IMR-90 (cell line): ENCODE data around the gene CKB. TPM values are rescaled to one million over a fixed set of nuclear protein-coding genes. Genes with fewer than 3 reads are reported as not detected.

Experiments
- ATAC-seq: fragments of 200-7000 bp; cut with Tn5 transposase; 2 replicates; pipeline ENCODE4 v1.9.1; 2020; ENCODE audit warnings: low read depth, mild to moderate bottlenecking, moderate library complexity
- BruUV-seq: library from RNA; stranded (reverse); fragments of 400-500 nt; replicated peaks from 2 replicates; lab custom pipeline; 2021; lab: Mats Ljungman, UMichigan
- CTCF ChIA-PET: fragments of 300-600 bp; formaldehyde crosslinking; extraction: SDS; loops from one replicate; lab custom pipeline; 2021; ENCODE audit warnings: antibody characterized with exemption; lab: Yijun Ruan, JAX
- POLR2A ChIA-PET: fragments of 300-600 bp; sonication (Branson Sonifier 250); formaldehyde crosslinking; loops from one replicate; lab custom pipeline; 2022; ENCODE audit warnings: antibody characterized with exemption; ENCODE audit not compliant: unreplicated experiment; lab: Charles Lee
- DNase-seq: peaks from one replicate; pipeline ENCODE4 v3.0.0; 2013
- H2AFZ ChIP-seq: replicated peaks from 2 replicates; pipeline ENCODE3; 2013; ENCODE audit warnings: low read length, mild to moderate bottlenecking; ENCODE audit not compliant: poor library complexity
- H2AK5ac ChIP-seq: 2 replicates; pipeline ENCODE4 v1.6.1; 2013; ENCODE audit warnings: low read depth, low read length, inconsistent platforms
- H2AK9ac ChIP-seq: replicated peaks from 2 replicates; pipeline ENCODE3; 2013; ENCODE audit warnings: mild to moderate bottlenecking, low read depth, low read length, moderate library complexity; ENCODE audit not compliant: poor library complexity
- H2BK120ac ChIP-seq: 2 replicates; pipeline ENCODE4 v1.6.1; 2013; ENCODE audit warnings: low read depth, low read length, inconsistent platforms
- H2BK15ac ChIP-seq: 3 replicates; pipeline ENCODE4 v1.6.1; 2013; ENCODE audit warnings: low read depth, low read length, inconsistent platforms
- H2BK20ac ChIP-seq: 2 replicates; pipeline ENCODE4 v1.6.1; 2013; ENCODE audit warnings: low read depth, mild to moderate bottlenecking, inconsistent platforms, low read length, moderate library complexity
- H2BK5ac ChIP-seq: 2 replicates; pipeline ENCODE4 v1.6.1; 2013; ENCODE audit warnings: mild to moderate bottlenecking, low read depth, low read length, inconsistent platforms; ENCODE audit not compliant: poor library complexity, severe bottlenecking
- H3K14ac ChIP-seq: replicated peaks from 2 replicates; pipeline ENCODE4 v1.6.1; 2013; ENCODE audit warnings: low read depth, low read length, inconsistent platforms
- H3K18ac ChIP-seq: 2 replicates; pipeline ENCODE4 v1.6.1; 2013; ENCODE audit warnings: low read depth, low read length, control low read depth
- H3K23ac ChIP-seq: 2 replicates; pipeline ENCODE4 v1.6.1; 2013; ENCODE audit warnings: low read depth, low read length, inconsistent platforms
- H3K27ac ChIP-seq: 2 replicates; pipeline ENCODE4 v1.5.1; 2013; ENCODE audit warnings: mild to moderate bottlenecking, control low read depth, low read length; ENCODE audit not compliant: insufficient read depth
- H3K27me3 ChIP-seq: 2 replicates; pipeline ENCODE4 v1.6.1; 2013; ENCODE audit warnings: low read length; ENCODE audit not compliant: control insufficient read depth, insufficient read depth
- H3K36me3 ChIP-seq: 2 replicates; pipeline ENCODE4 v1.6.1; 2013; ENCODE audit warnings: low read length, mixed read lengths; ENCODE audit not compliant: control insufficient read depth, insufficient read depth
- H3K4ac ChIP-seq: 2 replicates; pipeline ENCODE4 v1.6.1; 2013; ENCODE audit warnings: low read depth, low read length, inconsistent platforms
- H3K4me1 ChIP-seq: 2 replicates; pipeline ENCODE4 v1.6.1; 2013; ENCODE audit warnings: low read length, mixed read lengths; ENCODE audit not compliant: control insufficient read depth, insufficient read depth
- H3K4me2 ChIP-seq: 2 replicates; pipeline ENCODE4 v1.6.1; 2013; ENCODE audit warnings: low read depth, mild to moderate bottlenecking, control low read depth, low read length, moderate library complexity
- H3K4me3 ChIP-seq: 2 replicates; pipeline ENCODE4 v1.5.1; 2013; ENCODE audit warnings: low read depth, mild to moderate bottlenecking, control low read depth, low read length, moderate library complexity; ENCODE audit not compliant: insufficient read depth
- H3K56ac ChIP-seq: 2 replicates; pipeline ENCODE4 v1.6.1; 2013; ENCODE audit warnings: low read length, inconsistent platforms; ENCODE audit not compliant: insufficient read depth; ENCODE audit errors: extremely low read depth
- H3K79me1 ChIP-seq, 2 experiments: 2 replicates each; pipeline ENCODE4 v1.6.1; 2013; ENCODE audit warnings: low read length in 2 of 2, inconsistent platforms in 1 of 2, low read depth in 1 of 2
- H3K9ac ChIP-seq: 2 replicates; pipeline ENCODE4 v1.6.1; 2013; ENCODE audit warnings: low read depth, low read length, control low read depth
- H3K9me1 ChIP-seq: 2 replicates; pipeline ENCODE4 v1.6.1; 2013; ENCODE audit warnings: low read length, inconsistent platforms; ENCODE audit not compliant: insufficient read depth
- H3K9me3 ChIP-seq: 2 replicates; pipeline ENCODE4 v1.6.1; 2013; ENCODE audit warnings: low read length; ENCODE audit not compliant: control insufficient read depth, insufficient read depth
- H4K20me1 ChIP-seq: 2 replicates; pipeline ENCODE4 v1.6.1; 2013; ENCODE audit warnings: low read length, inconsistent platforms; ENCODE audit not compliant: insufficient read depth
- H4K5ac ChIP-seq: 2 replicates; pipeline ENCODE4 v1.6.1; 2013; ENCODE audit warnings: mild to moderate bottlenecking, low read depth, low read length, control low read depth
- H4K8ac ChIP-seq, 2 experiments: 2 replicates each; pipeline ENCODE4 v1.6.1; 2013; ENCODE audit warnings: low read depth in 2 of 2, low read length in 2 of 2, control low read depth in 1 of 2, inconsistent platforms in 1 of 2
- H4K91ac ChIP-seq: 2 replicates; pipeline ENCODE4 v1.6.1; 2013; ENCODE audit warnings: low read depth, low read length, inconsistent platforms; ENCODE audit not compliant: insufficient read depth
- BHLHE40 ChIP-seq: fragments of 150-350 bp; IDR thresholded peaks from 2 replicates; pipeline ENCODE4 v1.6.1; 2016; ENCODE audit warnings: mild to moderate bottlenecking, low read depth, low read length
- CHD1 ChIP-seq: IDR thresholded peaks from 2 replicates; pipeline ENCODE4 v1.6.1; 2012; ENCODE audit warnings: low read depth, low read length, improper control_type of control experiment
- CTCF ChIP-seq: conservative IDR thresholded peaks from 2 replicates; pipeline ENCODE4 v1.5.1; 2012; ENCODE audit warnings: mild to moderate bottlenecking, low read depth, low read length, improper control_type of control experiment
- FOS ChIP-seq: fragments of 150-350 bp; IDR thresholded peaks from 2 replicates; pipeline ENCODE4 v1.6.1; 2016; ENCODE audit warnings: low read depth, low read length
- MAFK ChIP-seq: IDR thresholded peaks from 2 replicates; pipeline ENCODE4 v1.6.1; 2012; ENCODE audit warnings: low read depth, low read length, improper control_type of control experiment
- MAZ ChIP-seq: IDR thresholded peaks from 2 replicates; pipeline ENCODE4 v1.6.1; 2012; ENCODE audit warnings: low read depth, mild to moderate bottlenecking, low read length, improper control_type of control experiment, moderate library complexity, borderline replicate concordance
- MXI1 ChIP-seq: IDR thresholded peaks from 2 replicates; pipeline ENCODE4 v1.6.1; 2012; ENCODE audit warnings: low read depth, mild to moderate bottlenecking, low read length, moderate library complexity, borderline replicate concordance
- NFE2L2 ChIP-seq: fragments of 150-350 bp; IDR thresholded peaks from 2 replicates; pipeline ENCODE4 v1.6.1; 2016; ENCODE audit warnings: low read depth, mild to moderate bottlenecking, low read length
- POLR2A ChIP-seq: IDR thresholded peaks from 2 replicates; pipeline ENCODE4 v1.6.1; 2012; ENCODE audit warnings: mild to moderate bottlenecking, low read depth, low read length
- RAD21 ChIP-seq: IDR thresholded peaks from 2 replicates; pipeline ENCODE4 v1.6.1; 2012; ENCODE audit warnings: low read length, improper control_type of control experiment
- RCOR1 ChIP-seq: IDR thresholded peaks from 2 replicates; pipeline ENCODE4 v1.6.1; 2012; ENCODE audit warnings: mild to moderate bottlenecking, low read length, improper control_type of control experiment; ENCODE audit not compliant: insufficient replicate concordance
- RFX5 ChIP-seq: IDR thresholded peaks from 2 replicates; pipeline ENCODE4 v1.8.0; 2012; ENCODE audit warnings: low read depth, mild to moderate bottlenecking, low read length, moderate library complexity
- SMC3 ChIP-seq: fragments of 150-350 bp; IDR thresholded peaks from 2 replicates; pipeline ENCODE4 v1.6.1; 2016; ENCODE audit warnings: low read depth, mild to moderate bottlenecking, antibody characterized with exemption, low read length, moderate library complexity
- USF2 ChIP-seq: fragments of 150-350 bp; IDR thresholded peaks from 2 replicates; pipeline ENCODE4 v1.6.1; 2017; ENCODE audit warnings: mild to moderate bottlenecking, antibody characterized with exemption, low read length, low read depth
- WGBS, 2 experiments: methylation state at CpG; one replicate each; pipeline versions ENCODE4 v1.1.5 to v1.1.7; 2013; ENCODE audit warnings: missing lambda C conversion rate in 2 of 2; ENCODE audit not compliant: insufficient read length in 1 of 2; ENCODE audit errors: extremely low coverage in 2 of 2; 5-methylcytosine and 5-hydroxymethylcytosine counted together
- dilution Hi-C: fragments of 300-500 bp; cut with HindIII; formaldehyde crosslinking; loops from one replicate; pipeline ENCODE4 v1.14.3; 2018; ENCODE audit warnings: low sequenced_read_pairs; ENCODE audit not compliant: unreplicated experiment
- in situ Hi-C: fragments of 300-500 bp; cut with MboI; formaldehyde crosslinking; loops from 3 replicates; pipeline ENCODE4 v1.14.3; 2019; ENCODE audit warnings: low sequenced_read_pairs, inconsistent platforms, mixed read lengths
- intact Hi-C: fragments of 100-400 bp; cut with micrococcal nuclease; formaldehyde crosslinking; loops from 2 replicates; pipeline ENCODE4 v1.10.0; 2022
- polyA plus RNA-seq, 3 experiments: library from polyadenylated mRNA; depleted of rRNA; stranded (reverse); fragments of >200 nt; gene quantifications; 2 replicates each; pipeline ENCODE4 v1.2.3, GENCODE V29; 2012; ENCODE audit warnings: low replicate concordance in 1 of 3
- total RNA-seq: library from RNA; depleted of rRNA; stranded (reverse); fragments of >200 nt; gene quantifications from 2 replicates; pipeline ENCODE4 v1.2.3, GENCODE V29; 2012
- TF ChIP-seq, protein P1 (sequence below): fragments of 150-350 bp; IDR thresholded peaks from 2 replicates; pipeline ENCODE4 v1.6.1; 2016; ENCODE audit warnings: low read depth, mild to moderate bottlenecking, low read length, moderate library complexity, borderline replicate concordance

Gene CKB
- total and polyA plus RNA-seq, 2 of the 4 experiments (the other 2 are of a cell fraction): 17.7 to 82.6 TPM

GRCh38 chr14:103533137-103533998, 10.7 kb upstream of the CKB start:
- no peak overlapping the region for H3K4me3 ChIP-seq
- H4K5ac ChIP-seq: no peak overlapping the region
- in situ Hi-C loops (no loop called here), dilution Hi-C loops (no loop called here), intact Hi-C loops (no loop called here)
- H4K8ac ChIP-seq: no peak overlapping the region
- no peak overlapping the region for H2AFZ ChIP-seq
- H2BK5ac ChIP-seq: no peak overlapping the region
- no peak overlapping the region for H2BK20ac ChIP-seq
- H2BK15ac ChIP-seq: no peak overlapping the region
- H3K23ac ChIP-seq: no peak overlapping the region
- ATAC-seq (no peak), DNase-seq (no peak)
- H3K9me1 ChIP-seq: peaks cover 10% of the 10 kb centered on the region
- H3K36me3 ChIP-seq: peaks cover 12% of the 10 kb centered on the region; the same call in 1 of the 2 replicates
- H3K27ac ChIP-seq: no peak overlapping the region
- no peak overlapping the region for H3K9ac ChIP-seq
- ChIA-PET POLR2A (no interaction called here), CTCF (no interaction called here)
- H3K27me3 ChIP-seq: no peaks in the 10 kb centered on the region
- no peak overlapping the region for H3K14ac ChIP-seq
- peaks cover 26% of the 10 kb centered on the region for H4K20me1 ChIP-seq
- no peak overlapping the region for H3K18ac ChIP-seq
- no peaks in the 10 kb centered on the region for H3K9me3 ChIP-seq
- no peak overlapping the region for H2AK5ac ChIP-seq
- H3K4ac ChIP-seq: no peak overlapping the region
- no peak overlapping the region for H2AK9ac ChIP-seq
- H3K79me1 ChIP-seq: peaks cover 0 to 39% of the 10 kb centered on the region in 2 experiments; a peak in 3 of 4 replicates
- H3K4me2 ChIP-seq: no peak overlapping the region
- H4K91ac ChIP-seq: no peak overlapping the region
- no peak overlapping the region for H2BK120ac ChIP-seq
- no peak overlapping the region for H3K56ac ChIP-seq
- no TSS peak for BruUV-seq
- peaks cover 9% of the 10 kb centered on the region for H3K4me1 ChIP-seq
- WGBS, 2 experiments: 100% methylated on average over 1 of the region's 23 CpGs; no CpG with 5 or more reads in 1 of the 2 experiments
- TF ChIP-seq MAZ: no peak
- TF ChIP-seq NFE2L2: no peak
- no peak for TF ChIP-seq MXI1
- no peak for TF ChIP-seq RFX5
- no peak for TF ChIP-seq SMC3
- TF ChIP-seq RAD21: no peak
- TF ChIP-seq CHD1: no peak
- TF ChIP-seq BHLHE40: no peak
- TF ChIP-seq, protein P1, sequence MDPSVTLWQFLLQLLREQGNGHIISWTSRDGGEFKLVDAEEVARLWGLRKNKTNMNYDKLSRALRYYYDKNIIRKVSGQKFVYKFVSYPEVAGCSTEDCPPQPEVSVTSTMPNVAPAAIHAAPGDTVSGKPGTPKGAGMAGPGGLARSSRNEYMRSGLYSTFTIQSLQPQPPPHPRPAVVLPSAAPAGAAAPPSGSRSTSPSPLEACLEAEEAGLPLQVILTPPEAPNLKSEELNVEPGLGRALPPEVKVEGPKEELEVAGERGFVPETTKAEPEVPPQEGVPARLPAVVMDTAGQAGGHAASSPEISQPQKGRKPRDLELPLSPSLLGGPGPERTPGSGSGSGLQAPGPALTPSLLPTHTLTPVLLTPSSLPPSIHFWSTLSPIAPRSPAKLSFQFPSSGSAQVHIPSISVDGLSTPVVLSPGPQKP: no peak
- TF ChIP-seq MAFK: no peak
- TF ChIP-seq POLR2A: no peak
- TF ChIP-seq FOS: no peak
- TF ChIP-seq USF2: no peak
- no peak for TF ChIP-seq CTCF
- no peak for TF ChIP-seq RCOR1
